GM12874 (cell line): ENCODE results near the gene SLC7A1.

Experiments
- TF ChIP-seq, protein P1 (sequence below): IDR thresholded peaks from 2 replicates; pipeline ENCODE4 v1.5.1; 2011; ENCODE audit warnings: low read depth, mild to moderate bottlenecking, control low read depth, low read length, moderate library complexity; ENCODE audit not compliant: insufficient read depth

SLC7A1 gene

DNA sequence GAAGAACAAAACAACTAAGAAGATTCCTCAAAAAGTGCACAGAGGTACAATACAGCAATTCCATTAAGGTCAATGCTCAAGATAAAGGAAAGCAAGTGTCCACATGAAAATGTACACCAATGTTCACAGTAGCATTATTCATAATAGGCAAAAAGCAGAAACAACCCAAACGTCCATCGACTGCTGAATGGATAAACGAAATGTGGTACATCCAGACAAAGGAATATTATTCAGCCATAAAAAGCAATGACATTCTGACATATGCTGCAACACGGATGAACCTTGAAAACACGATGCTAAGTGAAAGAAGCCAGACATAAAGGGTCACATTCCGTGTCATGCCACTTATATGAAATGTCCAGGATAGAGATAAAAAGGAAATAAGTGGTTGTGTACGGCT is 29.3 kb downstream of the SLC7A1 start:
- TF ChIP-seq, protein P1, sequence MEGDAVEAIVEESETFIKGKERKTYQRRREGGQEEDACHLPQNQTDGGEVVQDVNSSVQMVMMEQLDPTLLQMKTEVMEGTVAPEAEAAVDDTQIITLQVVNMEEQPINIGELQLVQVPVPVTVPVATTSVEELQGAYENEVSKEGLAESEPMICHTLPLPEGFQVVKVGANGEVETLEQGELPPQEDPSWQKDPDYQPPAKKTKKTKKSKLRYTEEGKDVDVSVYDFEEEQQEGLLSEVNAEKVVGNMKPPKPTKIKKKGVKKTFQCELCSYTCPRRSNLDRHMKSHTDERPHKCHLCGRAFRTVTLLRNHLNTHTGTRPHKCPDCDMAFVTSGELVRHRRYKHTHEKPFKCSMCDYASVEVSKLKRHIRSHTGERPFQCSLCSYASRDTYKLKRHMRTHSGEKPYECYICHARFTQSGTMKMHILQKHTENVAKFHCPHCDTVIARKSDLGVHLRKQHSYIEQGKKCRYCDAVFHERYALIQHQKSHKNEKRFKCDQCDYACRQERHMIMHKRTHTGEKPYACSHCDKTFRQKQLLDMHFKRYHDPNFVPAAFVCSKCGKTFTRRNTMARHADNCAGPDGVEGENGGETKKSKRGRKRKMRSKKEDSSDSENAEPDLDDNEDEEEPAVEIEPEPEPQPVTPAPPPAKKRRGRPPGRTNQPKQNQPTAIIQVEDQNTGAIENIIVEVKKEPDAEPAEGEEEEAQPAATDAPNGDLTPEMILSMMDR, result no peak

DNA sequence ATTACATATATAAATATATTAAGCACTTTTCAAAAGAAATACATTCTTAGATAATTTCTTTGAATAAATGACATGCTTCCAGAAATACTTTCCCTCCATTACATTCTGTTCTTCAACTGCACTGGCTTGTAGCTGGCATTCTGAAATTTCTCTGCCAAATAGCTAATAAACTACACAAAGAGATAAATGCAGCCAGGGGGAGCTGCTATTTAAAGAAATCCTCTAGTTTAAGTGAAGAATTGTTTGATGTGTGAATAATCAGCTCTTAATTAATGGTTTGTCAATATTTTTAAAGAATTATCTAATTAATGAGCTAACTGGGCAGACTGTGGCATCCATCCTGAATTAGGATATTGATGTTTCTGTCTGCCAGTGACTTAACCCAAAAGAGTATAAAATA is 30.7 kb downstream of the SLC7A1 start:
- TF ChIP-seq, protein P1, result no peak

DNA sequence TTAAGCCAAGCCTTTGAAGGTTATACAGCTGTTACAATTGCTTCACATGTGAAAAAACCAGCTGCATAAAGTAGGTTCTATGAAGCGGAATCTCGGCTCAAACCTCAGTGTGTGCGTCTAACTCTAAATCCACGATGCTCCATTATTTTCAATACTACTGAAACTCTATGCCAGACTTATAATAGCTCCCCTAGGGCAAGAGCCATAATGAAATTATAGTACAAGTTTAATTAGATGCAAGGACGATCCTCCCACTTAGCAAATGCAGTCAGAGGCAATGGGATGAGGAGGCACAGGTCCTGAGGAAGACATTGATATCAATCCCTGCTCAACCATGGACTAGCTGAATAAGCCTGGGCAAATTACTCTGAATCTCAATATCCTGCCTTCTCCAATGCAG is 31.1 kb downstream of the SLC7A1 start:
- TF ChIP-seq, protein P1, result no peak

DNA sequence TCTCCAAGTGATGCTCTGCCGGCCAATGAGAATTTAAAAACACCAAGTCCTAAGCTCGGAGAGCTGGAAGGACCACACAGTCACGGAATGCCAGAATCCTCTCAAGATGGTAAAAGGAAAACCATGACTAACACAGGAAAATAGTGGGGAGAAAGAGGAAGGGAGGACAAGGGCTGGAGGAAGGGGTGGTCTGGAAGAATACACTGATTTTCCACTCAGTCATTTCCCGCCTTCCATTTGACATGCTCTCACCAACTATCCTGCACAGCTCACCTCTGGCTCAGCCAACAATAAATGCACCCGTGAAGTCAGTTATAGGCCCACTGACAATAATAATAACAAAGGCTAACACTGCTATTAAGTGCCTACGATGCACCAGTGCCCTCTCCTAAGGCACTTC is 31.5 kb downstream of the SLC7A1 start:
- TF ChIP-seq, protein P1, result no peak

DNA sequence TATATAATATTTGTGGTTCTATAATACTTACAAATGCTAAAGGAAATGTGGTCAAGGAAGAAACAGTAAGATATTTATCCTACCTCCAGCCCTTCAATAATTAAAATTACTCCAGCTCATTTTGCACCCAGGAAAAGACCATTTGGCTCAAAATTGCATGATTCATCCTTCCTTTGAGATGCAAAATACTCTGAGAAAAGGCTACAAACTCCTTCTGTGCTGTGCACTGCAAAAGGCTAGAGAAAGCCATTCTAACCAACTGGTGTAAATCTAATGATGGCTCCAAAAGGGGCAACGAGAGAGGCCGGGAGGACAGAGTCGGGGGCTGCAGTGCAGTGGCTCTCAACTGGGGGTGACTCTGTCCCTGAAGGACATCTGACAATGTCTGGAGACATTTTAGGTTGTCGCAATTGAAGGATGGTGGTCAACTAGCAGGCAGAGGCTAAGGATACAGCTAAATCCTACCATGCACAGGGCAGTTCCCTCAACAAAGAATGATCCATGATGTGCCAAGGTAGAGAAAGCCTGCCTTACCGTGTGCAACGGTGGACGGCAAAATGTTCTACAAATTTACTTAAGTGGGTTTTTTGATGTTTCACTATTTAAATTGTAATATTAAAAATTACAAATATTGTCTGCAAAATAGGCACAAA is 32.6 kb downstream of the SLC7A1 start:
- TF ChIP-seq, protein P1, result no peak

DNA sequence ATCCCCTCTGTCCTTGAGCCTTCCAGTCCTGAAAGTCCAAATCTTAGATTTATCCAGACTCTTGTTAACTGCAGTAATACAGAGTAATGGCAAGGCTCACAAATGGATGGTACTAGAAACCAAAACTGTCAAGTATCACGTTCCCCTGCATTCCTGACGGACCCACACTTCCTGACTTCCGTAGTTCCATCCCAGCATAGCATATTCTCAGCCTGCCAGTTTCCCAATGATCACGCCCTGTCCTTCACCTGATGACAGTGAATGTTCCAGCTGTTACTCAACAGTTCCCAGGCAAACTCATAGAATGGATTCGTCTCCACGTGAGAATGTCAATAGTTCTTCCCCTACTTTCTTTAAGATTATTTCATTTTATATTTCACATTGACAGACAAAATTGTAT is 33.6 kb downstream of the SLC7A1 start:
- TF ChIP-seq, protein P1, result no peak

DNA sequence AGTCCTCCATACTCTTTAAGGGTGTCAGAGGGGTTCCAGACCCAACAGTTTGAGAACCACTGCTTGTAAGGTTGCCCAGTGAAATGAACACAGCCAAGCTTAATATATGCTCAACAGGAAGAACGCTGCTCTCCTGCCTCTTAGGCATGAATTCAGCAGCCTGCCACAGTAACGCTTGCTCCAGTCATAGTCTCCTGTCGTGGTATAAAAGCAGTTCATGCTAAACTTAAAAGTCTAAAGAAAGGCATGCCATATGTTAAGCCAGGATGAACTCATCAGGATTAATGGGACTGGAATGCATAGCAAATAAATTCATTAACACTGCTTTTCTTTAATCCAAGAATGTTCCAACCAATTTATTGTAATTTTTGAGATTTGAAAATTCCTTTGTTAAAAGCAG is 38.7 kb downstream of the SLC7A1 start:
- TF ChIP-seq, protein P1, result no peak
